GM15510 (cell line): ENCODE measurements around the gene LHFPL4.

Experiments
- POLR2A ChIP-seq: IDR thresholded peaks from 3 replicates; pipeline ENCODE4 v1.6.1; 2011; ENCODE audit warnings: borderline replicate concordance; ENCODE audit not compliant: insufficient read length; ENCODE audit errors: extremely low read depth

The LHFPL4 gene

GRCh38 chr3:9499455-9500107, 54.0 kb downstream of the LHFPL4 start:
- TF ChIP-seq POLR2A = no peak

GRCh38 chr3:9498781-9499180, 54.8 kb downstream of the LHFPL4 start:
- no peak for TF ChIP-seq POLR2A

- no peak for TF ChIP-seq POLR2A
Measured at GRCh38 chr3:9497821-9498565, 55.6 kb downstream of the LHFPL4 start.

DNA sequence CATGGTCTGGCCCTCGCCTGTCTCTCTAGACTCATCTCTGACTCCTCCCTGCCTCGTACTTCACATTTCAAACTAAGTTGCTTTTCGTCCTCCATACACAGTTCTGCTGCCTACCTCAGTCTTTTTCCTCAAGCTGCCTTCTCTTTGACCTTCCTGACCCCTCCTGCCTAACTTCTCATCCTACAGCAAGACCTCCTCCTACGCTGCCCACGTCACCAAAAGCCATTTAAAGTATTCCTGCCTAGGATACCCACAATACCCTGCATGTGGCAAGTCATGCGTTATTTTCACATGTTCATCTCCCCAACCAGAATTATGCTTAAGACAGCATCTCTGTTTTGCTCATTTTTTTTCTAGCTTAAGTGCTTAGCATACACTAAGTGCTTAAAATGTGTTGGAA, 56.7 kb downstream of the LHFPL4 start:
- no peak for TF ChIP-seq POLR2A

GRCh38 chr3:9491506-9491905, 62.1 kb downstream of the LHFPL4 start:
- no peak for TF ChIP-seq POLR2A

DNA sequence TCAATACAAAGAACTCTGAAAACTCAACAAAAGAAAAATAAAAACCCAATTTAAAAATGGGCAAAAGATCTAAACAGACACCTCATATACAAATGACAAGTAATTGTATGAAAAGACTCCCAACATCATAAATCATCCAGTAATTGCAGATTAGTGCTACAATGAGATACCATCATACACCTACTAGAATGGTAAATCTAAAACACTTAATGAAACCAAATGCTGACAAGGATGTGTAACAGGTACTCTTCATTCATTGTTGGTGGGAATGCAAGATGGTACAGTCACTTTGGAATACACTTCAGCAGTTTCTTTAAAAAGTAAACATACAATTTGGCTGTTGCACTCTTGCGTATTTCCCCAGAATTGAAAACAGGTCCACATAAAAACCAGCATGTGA, 68.4 kb downstream of the LHFPL4 start:
- no peak for TF ChIP-seq POLR2A

GRCh38 chr3:9480265-9480664, 73.4 kb downstream of the LHFPL4 start:
- TF ChIP-seq POLR2A = no peak

- TF ChIP-seq POLR2A = no peak
Measured at GRCh38 chr3:9476935-9477334, 76.7 kb downstream of the LHFPL4 start.

- TF ChIP-seq POLR2A = no peak
Measured at GRCh38 chr3:9474482-9474881, 79.1 kb downstream of the LHFPL4 start.

GRCh38 chr3:9473496-9474065, 80.0 kb downstream of the LHFPL4 start:
- TF ChIP-seq POLR2A = no peak

- TF ChIP-seq POLR2A = no peak
Measured at GRCh38 chr3:9469986-9470385, 83.6 kb downstream of the LHFPL4 start.

DNA sequence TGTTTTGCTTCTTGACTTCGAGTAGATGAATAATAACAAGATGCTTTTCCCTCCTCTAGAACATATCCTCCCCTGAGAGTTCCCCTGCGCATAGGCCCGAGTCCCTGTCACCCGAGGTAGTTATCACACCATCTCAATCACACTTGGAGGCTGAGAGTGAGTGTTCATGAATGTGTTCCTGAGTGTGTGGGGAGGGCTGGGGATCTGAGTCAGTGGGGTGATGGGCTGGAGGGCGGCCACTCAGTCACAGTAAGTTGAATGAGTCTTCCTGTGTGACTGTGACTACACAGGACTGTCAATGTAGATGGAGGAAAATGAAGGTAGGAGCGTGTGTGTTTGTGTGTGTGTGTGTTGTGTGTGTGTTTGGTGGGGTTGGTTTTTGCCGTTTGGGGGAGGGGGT, 85.2 kb downstream of the LHFPL4 start:
- no peak for TF ChIP-seq POLR2A

DNA sequence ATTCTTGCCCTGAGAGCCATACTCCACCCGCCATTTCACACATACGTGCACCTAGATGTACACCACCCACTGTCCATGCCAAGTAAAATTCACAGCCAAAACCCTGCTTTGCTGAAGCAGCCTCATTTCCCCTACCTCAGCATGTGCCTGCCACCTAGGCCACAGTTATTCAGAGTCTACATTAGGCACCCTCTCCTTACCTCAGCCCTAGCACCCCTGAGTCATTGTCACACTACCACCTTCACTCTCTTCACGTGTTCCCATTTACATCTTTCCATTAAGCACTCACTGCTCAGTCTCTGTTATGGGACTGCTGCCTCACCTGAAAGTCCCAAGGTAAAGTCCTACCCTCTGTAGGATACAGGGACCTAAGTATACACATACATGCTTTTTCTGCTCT, 86.2 kb downstream of the LHFPL4 start:
- TF ChIP-seq POLR2A = no peak

DNA sequence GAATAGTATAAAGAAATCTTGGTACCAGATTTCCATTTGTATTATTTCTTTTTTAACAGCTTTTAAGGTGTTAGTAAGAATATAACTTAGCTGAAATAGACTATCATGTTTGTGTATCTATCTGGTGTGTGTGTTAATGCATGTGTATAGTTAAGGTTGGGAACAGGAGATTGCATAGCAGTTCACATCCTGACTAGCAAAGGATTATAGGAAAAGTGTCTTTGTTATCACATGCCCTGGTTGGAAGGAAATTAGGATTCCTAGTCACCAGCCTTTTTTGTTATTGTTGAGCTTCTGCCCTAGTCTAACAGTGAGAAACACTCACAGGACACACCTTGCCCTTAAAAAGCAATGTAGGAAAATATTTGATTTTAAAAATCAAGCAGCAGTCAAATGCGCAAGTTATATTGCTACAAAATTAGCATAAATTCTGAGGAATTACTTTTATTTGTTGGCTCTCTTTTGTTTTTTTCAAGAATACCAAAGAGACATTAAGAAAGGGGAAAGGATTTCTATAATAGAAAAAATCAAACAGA, 98.0 kb downstream of the LHFPL4 start:
- TF ChIP-seq POLR2A = no peak

GRCh38 chr3:9452417-9452816, 101.2 kb downstream of the LHFPL4 start:
- no peak for TF ChIP-seq POLR2A

GRCh38 chr3:9450991-9451390, 102.6 kb downstream of the LHFPL4 start:
- no peak for TF ChIP-seq POLR2A
